NCI-H1105 (cell line): ENCODE measurements around the gene RPS16.

Source experiments
- DNase-seq: peaks from one replicate; lab custom pipeline; 2025; lab: John Stamatoyannopoulos, UW

RPS16 gene

DNA sequence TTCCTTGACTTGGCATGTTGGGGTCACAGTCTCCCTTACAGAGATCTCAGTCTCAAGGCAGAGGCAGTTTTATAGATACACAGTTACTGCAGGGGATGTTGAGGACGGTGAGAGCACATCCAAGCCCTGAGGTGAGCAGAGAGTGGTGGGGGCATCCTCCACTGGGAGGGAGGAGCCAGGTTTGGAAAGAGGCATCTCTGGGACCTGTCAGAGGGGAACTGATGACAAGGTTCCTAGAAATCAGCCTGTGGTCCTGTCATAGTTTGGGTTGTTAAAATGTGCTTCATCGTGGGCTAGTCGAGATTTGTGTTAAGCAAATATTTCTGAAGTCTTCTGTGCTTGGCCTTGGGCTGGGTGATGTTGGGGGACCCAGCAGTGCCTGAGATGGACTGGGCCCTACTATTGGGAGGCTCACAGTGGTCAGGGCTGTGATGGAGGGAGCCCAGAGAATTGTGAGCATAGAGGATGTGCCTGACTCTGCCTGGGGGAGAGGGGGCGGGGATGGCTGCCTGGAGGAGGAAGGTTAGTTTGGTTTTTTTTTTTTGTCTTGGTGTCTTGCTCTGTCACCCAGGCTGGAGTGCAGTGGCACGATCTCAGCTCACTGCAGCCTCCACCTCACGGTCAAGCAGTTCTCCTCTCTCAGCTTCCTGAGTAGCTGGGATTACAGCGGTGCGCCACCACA is 13.5 kb upstream of the RPS16 start:
- DNase-seq, result no peak

DNA sequence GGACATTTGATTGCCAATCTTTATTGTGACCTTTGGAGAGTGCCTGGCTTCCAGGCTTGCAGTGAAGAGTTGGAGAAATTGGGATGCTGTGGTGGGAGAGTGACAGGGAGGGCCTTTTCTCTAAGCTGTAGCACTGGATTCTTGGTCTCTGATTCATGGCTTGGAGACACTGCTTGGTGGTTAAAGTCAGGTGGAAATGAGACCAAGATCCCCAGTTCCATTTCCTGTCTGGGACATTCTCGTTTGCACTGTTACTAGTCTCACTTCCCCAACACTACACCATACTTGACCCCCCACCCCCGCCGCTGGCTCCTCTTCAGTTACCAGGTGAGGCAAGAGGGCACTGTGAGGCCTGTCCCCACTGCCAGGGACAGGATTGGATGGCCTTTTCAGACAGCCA is 12.5 kb upstream of the RPS16 start:
- DNase-seq, result no peak

DNA sequence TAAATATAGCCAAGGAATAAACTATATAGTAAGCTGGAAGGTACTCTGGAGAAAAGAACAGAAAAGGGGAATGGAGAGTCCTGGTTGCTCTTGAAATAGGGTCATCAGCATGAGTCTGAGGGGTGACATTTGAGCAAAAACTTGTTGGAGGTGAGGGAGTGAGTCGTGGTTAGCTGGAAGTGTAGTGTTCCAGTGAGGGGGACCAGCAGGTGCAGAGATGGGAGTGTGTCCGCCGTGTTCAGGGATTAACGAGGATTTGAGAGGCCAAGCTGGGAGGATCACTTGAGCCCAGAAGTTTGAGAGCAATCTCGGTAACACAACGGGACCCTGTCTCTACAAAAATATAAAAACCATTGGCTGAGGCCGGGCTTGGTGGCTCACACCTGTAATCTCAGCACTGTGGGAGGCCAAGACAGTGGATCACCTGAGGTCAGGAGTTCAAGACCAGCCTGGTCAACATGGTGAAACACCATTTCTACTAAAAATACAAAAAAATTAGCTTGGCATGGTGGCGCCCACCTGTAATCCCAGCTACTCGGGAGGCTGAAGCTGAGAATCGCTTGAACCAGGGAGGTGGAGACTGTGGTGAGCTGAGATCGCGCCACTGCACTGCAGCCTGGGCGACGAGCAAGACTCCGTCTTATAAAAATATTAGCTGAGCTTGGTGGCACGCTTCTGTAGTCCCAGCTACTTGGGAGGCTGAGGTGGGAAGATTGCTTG is 10.8 kb upstream of the RPS16 start:
- DNase-seq, result no peak

DNA sequence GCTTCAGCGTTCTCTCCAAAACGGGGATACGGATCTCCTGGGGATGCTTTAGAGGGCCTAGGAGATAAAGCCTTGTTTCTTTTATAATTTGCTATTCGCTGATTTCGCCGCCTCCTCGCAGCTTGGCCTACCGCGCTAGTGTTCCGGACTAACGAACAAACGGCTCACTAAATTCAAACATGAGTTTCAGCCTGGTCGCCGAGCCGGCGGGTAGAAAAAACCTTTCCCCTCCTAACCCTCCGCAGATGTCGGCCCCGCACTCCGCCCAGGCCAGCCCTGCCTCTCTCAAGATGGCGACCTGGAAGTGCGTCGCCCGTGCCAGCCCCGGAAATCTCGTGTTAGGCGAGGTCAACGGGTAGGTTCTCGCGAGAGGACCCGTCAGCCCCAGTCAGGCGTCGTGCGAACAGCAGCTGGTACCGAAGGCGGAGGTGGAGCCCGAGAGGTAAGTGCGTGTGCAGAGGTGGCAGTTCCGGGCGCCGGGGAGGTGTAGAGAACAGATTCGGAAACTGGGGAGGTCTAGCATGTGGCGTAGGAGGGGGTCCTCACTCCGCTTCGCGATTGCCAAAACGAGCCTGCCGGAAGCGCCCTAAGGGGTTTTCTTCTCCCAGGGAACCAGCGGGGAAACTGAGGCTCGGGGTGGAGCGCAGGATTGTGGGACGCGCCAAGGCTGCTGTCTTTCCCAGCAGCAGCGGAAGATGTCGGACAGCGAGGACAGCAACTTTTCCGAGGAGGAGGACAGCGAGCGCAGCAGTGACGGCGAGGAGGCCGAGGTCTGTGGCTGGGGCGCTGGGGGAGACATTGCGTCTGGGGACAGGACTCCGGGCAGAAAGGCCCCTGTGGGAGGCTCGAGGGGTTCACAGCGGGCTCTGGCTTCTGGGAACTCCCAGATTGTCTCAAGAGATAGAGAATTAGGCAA is 9.7 kb upstream of the RPS16 start, which contains the start of gene SUPT5H:
TSS of gene SUPT5H (plus strand) at position 387 of the 916 bp plus-strand sequence. CDS start at position 696, 309 bp downstream.
- peak; percentile 98 for DNase-seq

DNA sequence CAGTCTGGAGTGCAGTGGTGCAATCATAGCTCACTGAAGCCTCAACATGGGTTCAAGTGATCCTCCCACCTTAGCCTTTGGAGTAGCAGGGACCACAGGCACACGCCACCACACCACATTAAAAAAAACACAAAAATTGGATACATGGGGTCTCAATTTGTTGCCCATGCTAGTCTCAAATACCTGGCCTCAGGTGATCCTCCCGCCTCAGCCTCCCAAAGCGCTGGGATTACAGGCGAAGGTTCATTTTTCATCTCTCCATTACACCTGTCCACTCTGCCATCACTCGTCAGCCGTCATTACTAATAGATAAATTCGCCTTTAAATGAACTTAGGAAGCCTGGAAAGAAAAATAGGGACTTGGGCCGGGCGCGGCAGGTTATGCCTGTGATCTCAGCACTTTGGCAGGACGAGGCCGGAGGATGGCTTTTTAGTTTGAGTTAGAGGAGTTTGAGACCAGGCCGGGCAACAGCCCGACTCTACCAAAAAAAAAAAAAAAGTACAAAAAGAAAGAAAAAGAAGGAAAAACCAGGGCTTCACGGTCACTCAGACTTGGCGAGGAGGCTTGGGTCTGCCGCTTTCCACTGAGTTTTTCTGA is 8.9 kb upstream of the RPS16 start:
- no peak for DNase-seq

DNA sequence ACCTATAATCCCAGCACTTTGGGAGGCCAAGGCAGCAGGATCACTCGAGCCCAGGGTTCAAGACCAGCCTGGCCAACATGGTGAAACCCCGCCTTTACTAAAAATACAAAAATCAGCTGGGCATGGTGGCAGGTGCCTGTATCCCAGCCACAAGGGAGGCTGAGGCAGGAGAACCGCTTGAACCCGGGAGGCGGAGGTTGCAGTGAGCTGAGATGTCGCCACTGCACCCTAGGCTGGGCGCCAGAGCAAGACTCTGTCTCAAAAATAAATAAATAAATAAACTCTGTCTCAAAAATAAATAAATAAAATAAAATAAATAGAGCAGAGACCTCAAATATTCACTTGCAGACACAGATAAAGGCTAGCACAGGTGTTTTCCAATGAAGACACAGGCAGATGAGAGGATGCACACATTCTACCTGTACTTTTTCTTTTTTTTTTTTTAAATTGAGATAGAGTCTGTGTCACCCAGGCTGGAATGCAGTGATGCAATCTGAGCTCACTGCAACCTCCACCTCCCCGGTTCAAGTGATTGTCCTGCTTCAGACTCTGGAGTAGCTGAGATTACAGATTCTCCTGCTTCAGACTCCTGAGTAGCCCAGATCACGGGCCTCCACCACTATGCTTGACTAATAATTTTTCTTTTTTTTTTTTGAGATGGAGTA is 2.7 kb upstream of the RPS16 start:
- no peak for DNase-seq

DNA sequence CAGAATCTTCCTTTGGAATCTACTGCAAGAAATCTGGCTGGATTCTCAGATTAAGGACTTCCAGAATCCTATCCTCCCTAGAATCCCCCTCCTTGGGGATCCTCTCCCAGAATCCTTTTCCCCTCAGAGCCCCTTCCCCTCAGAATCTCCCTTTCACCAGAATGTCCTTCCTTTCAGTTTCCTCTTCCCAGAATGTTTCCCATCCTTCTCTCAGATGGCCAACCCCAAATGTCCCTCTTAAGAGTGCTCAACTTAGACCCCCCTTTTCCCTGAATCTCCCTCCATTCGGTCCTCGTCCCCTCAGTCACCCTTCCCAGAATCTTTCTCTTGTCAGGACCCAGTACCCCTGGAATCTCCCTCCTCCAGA is 584 bp upstream of the RPS16 start:
- DNase-seq, result no peak

DNA sequence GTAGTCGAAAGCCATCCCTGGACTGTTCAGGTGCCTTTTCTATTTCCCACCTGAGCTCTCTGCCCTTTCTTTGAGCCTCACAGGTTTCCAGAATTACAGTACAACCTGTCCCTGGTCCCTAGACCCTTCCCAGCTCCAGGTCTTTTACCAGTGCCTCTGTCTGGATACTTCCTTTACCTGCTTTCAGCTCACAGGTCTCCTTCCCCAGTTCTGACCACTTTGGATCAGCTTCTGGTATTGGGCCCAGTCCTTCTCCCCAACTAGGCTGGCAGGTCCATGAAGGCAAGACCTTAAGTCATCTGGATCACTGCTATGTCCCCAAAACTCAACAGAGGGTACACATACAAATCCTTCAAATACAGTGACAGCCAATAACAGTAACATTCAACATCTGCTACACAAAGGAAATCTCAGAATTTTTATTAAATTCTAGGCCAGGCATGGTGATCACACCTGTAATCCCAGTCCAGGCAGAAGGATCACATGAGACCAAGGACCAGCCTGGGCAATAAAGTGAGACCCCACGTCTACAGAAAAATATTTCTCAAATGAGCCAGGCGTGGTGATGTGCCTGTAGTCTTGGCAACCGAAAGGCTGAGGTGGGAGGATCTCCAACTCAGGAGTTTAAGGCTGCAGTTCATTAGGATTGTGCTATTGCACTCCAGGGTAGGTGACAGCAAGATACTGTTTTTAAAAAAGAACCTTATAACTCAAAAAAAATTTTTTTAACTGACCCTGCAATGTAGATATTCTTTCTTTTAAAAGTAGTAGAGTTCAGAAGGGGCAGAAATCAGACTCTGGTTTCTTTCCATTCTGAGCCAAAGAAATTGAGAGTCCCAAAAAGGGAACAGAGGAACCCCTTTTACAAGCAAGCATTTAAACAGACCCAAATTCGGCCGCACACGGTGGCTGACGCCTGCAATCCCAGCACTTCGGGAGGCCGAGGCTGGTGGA is 1.3 kb downstream of the RPS16 start:
- no peak for DNase-seq

DNA sequence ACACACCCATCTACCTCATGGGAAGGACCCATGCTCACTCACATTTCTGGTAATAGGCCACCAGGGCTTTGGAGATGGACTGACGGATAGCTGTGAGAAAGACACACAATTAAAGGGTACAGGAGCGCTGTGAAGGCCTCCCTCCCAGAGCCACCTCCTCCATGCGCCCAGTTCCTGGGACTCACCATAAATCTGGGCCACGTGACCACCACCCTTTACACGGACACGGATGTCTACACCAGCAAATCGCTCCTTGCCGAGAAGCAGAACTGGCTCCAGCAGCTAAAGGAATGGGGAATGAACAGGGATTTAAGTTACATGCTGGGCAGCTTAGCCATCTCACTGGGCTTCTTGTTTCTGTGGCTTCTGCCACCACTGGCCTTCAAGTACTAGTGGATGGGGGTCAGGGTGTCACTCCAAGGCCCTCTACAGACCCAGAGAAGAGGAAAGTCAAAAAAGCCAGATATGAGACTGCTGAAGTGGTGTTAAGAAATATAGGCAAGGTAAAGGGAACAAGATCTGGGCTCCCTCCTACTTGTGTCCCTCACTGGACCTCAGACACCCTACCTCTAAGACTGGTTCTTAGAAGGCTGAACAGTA is 2.2 kb downstream of the RPS16 start:
- DNase-seq, result no peak

DNA sequence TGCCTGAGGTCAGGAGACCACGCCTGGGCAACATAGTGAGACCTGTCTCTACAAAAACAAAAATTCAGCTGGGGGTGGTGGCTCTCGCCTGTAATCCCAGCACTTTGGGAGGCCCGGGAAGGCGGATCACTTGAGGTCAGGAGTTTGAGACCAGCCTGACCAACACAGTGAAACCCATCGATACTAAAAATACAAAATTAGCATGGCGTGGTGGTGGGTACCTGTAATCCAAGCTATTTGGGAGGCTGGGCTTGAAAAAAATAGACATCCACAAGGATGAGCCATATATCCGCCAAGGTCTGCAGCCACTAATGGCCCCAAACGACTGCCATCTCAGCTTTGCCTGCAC is 3.1 kb downstream of the RPS16 start:
- DNase-seq, result no peak

DNA sequence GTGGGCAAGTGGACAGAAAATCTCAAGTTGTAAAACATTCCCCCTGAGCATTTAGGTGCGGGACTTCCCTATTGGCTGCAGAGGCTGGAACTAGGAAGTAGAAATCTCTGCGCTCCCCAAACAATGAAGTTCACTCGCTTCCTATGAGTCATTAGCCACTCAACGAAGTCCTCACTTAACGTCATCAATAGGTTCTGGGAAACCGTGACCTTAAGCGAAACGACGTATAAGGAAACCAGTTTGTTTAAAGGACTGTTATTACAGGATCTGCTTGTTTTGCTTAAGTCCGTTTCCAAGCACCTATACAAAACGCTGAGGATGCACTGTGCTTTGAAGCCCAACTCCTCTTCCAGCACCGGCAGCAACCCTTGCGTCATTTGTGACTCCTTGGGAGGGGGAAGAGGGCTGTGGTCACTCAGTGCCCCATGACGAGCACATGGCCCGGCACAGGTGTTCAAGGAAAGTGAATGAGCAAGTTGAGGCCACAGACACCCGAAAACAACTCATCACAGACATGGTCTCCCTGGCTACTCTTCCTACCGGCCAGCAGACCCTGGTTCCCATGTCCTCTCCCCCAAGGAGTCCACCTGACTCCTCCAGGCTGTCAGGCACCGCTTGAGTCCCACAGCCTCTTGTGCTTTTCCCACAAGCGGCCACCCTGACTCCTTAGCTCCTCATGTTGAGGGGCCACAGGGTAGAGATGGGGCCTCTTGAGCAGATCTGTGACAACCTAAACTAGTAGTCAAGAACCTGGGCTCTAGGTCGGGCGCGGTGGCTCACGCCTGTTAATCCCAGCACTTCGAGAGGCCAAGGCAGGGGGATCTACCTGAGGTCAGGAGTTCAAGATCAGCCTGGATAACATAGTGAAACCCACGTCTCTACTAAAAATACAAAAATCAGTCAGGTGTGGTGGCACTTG is 4.8 kb downstream of the RPS16 start:
- no peak for DNase-seq

DNA sequence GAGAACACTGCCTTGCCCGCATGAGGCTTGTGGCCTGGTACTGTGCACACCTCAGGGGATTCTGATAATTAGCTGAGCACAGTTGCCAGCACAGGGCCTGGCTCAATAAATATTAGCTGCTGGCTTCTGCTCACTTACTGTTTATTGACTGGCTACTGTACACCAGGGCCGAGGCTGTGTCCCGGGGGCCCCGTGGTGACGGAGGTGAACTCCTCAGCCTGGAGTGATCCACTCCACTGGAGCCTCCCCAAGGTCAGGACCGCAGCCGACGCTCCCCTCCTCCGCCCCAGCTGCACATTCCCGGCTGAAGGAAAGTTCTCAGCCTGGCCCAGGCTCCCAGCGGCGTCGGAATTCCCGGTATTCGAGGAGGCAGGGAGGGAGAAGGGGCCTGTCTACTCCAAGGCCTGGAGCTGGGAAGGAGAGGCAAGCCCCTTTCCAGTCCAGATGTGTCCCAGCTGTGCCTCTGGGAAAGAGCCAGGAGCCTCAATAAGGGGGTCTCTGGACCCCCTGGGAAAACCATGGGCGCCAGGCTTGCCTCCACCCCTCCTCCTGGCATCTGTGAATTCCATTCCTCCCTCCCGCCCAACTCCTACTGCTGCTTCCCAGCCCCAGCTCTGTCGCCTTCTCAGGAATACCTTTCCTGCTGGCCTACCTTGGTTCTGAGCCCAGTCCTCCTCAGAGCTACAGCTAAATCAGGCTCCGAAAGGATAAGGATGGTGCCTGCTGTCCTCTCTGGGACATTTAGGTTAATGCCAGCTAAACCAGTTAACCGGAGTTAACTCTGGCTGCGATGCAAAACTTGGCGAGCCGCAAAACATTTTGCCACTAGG is 7.3 kb downstream of the RPS16 start:
- DNase-seq, result no peak

DNA sequence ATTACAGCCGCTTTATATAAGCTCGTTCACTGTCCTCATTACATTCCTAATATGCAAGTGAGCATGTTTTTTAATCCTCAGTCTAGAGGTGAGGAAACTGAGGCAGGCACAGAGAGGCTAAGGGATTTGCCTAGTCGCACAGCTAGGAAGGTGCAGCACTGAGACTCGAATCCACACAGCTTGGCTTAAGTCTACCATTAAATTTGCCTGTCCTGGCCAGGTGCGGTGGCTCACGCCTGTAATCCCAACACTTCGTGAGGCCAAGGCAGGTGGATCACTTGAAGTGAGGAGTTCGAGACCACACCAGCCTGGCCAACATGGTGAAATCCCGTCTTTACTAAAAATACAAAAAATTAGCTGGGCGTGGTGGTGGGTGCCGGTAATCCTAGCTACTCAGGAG is 8.0 kb downstream of the RPS16 start:
- DNase-seq, result no peak

DNA sequence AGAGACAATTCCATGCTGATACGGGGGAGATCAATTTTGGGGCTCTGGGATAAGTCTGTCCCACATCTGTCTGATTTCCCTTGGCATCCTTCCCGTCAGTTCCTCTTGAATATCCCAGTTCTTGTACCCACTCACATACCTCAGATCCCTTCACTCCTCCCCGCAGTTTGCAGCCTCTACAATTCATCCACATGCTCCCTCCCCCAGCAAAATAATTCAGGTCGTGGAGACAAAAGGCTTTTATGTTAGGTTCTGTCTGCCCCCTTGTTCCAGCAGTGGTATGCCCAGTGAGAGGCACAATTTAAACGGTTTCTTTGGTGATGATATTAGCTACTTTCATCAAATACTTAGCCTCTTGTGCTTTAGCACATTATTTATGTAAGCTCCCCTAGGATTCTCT is 9.6 kb downstream of the RPS16 start:
- no peak for DNase-seq

DNA sequence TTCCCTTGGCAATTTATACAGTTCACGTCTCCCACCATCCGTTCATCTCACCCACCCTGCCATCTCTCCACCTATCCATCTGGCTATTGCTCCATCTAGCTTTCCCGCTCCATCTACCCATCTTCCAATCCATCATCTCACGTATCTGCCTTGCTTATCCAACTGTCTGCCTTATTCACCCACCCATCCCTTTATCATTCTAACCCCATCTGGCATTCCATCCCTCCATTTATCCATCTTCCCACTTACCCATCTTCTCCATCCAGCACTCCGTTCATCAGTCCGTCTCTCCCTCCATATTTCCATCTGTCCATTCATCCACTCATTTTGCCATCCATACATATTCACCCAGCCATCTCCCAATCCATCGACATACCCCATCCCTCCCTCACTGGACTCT is 10.0 kb downstream of the RPS16 start:
- DNase-seq, result no peak

DNA sequence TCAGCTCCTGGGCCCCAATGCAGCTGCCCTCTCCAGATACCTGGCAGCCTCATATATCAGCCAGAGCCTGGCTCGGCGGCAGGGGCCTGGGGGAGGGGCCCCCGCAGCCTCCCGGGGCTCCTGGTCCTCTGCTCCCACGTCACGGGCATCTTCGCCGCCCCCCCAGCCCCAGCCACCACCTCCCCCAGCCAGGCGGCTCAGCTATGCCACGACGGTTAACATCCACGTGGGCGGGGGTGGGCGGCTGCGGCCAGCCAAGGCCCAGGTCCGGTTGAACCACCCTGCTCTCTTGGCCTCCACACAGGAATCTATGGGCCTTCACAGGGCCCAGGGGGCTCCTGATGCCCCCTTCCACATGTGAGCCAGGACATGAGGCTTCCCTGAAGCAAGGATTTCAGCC is 10.8 kb downstream of the RPS16 start:
- DNase-seq, result no peak

DNA sequence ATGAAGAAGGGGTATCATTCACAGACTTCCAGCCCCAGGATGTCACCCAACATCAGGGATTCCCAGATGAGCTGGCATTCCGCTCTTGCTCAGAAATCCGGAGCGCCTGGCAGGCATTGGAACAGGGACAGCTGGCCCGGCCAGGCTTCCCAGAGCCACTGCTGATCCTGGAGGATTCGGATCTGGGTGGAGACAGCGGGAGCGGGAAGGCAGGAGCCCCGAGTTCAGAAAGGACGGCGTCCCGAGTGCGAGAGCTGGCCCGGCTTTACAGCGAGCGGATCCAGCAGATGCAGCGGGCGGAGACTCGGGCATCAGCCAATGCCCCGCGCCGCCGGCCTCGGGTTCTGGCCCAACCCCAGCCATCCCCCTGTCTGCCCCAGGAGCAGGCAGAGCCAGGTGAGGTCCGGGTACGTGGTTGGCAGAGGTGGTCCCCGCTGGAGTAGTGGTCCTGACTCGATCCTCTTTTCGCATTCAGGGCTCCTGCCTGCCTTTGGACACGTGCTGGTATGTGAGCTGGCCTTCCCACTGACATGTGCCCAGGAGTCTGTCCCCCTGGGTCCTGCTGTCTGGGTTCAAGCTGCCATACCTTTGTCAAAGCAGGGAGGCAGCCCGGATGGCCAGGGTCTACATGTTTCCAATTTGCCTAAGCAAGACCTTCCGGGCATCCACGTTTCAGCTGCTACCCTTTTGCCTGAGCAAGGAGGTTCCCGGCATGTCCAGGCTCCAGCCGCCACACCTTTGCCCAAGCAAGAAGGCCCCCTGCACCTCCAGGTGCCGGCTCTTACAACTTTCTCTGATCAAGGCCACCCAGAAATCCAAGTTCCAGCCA is 12.3 kb downstream of the RPS16 start:
- no peak for DNase-seq
